Measurements from ENCODE around the gene OSBPL10.
"Not testable (repeated sequence)": the region's sequence is repeated elsewhere in the genome, so short reads cannot be mapped to it uniquely, and the experiment has no call there.

OSBPL10 gene

GRCh38 chr3:31802981-31803740, 177.9 kb downstream of the OSBPL10 start:
- no peak for DNase-seq

GRCh38 chr3:31800436-31800835, 180.6 kb downstream of the OSBPL10 start:
- no peak for DNase-seq

DNA sequence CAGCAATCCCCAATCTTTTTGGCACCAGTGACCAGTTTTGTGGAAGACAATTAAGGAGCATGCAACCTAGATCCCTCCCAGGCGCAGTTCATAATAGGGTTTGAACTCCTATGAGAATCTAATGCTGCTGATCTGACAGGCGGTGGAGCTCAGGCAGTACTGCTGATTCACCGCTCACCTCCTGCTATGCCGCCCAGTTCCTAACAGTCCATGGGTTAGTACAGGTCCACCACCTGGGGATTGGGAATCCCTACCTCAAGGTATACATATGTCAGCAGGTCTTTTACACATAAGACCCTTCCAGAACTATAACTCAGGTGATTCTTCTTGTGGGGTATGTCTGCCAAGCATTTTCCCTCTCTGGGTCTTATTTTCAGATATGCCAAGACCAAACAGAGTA, 182.2 kb downstream of the OSBPL10 start:
- DNase-seq: no peak

DNA sequence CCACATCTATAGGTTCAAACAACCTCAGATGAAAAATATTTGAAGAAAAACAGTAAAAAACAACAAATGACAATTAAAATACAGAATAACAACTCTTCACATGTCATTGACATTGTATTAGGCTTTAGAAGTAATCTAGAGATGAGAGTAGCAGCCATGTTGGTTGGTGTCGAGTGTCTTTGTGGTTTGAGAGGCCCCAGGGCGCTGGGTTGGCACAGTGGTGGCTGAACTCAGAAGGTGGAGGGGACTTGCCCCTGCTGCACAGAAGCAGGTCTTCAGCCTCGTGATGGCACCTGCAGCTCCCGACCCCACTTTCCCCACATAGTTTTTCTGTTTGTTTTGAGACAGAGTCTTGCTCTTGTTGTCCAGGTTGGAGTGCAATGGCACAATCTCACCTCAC, 187.2 kb downstream of the OSBPL10 start:
- DNase-seq: no peak

- no peak for DNase-seq
Observed at GRCh38 chr3:31791090-31791430, 190.0 kb downstream of the OSBPL10 start.

DNA sequence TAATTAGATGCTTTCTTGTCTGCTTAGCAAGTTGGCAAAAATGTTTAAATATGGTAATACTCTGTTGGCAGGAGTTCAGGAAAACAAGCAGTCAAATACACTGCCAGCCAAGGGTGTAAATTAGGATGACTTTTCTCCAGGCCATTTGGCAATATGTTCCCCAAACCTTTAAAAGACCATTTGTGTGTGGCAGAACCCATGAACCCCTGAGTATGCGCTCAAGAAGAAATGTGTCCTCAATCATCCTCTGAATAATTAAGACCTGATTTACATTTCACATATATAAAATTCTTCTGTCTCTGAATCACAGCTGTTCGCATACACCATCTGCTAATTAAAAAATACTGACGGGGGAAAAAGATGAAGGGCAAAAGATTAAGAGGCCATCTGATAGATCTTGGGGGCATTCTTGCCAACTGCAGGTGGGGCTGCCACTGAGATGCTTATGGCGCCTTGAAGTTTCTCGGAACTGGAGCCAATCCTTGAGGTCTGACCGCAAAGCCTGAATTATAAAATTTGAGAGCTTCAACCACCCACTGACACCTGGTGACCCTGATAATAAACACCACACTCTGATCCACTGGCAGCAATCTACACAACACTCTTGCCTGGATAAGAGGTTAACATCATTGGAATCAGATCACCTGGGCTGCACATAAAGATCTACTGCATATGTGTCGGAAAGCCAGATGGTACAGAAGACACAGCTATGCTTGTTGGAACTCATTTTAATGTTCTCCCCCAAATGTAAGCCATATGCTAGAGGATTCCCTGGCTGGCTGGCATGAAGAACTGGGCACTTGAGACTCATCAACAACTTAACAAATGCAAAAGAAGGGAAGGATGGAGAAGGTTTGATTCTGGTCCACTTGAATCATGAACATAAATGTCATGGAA, 190.6 kb downstream of the OSBPL10 start:
- DNase-seq: no peak

- DNase-seq: no peak
Observed at GRCh38 chr3:31789429-31789828, 191.6 kb downstream of the OSBPL10 start.

DNA sequence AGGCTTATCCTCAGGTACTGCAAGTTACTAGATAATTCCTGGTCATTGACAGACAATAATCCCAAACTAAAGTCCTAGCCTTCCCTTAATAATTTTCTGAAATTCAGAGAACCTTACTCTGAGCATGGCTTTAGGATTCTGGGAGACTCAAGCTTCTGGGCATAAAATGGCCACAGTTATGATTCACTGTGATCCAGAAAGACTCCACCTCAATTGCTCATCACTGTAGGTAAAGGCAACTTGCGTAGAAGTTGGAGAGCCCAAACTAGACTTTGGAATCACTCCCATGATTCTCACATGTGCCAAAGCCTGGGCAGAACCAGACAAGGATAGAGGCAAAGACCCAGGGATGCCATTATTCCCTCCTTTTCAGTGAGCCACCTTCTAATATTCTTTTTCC, 195.3 kb downstream of the OSBPL10 start:
- no peak for DNase-seq

- DNase-seq: no peak
Observed at GRCh38 chr3:31785286-31785685, 195.8 kb downstream of the OSBPL10 start.

- DNase-seq: not testable (repeated sequence)
Observed at GRCh38 chr3:31783851-31784250, 197.2 kb downstream of the OSBPL10 start.

GRCh38 chr3:31782306-31782705, 198.8 kb downstream of the OSBPL10 start:
- not testable (repeated sequence) for DNase-seq

DNA sequence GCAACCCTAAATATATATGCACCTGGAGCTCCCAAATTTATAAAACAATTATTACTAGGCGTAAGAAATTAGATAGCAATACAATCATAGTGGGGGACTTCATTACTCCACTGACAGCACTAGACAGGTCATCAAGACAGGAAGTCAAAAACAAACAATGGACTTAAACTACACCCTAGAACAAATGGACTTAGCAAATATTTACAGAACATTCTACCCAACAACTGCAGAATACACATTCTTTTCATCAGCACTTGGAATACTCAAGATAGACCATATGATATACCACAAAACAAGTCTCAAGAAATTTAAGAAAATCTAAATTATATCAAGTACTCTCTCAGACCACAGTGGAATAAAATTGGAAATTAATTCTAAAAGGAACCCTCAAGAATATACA, 201.5 kb downstream of the OSBPL10 start:
- DNase-seq: no peak

DNA sequence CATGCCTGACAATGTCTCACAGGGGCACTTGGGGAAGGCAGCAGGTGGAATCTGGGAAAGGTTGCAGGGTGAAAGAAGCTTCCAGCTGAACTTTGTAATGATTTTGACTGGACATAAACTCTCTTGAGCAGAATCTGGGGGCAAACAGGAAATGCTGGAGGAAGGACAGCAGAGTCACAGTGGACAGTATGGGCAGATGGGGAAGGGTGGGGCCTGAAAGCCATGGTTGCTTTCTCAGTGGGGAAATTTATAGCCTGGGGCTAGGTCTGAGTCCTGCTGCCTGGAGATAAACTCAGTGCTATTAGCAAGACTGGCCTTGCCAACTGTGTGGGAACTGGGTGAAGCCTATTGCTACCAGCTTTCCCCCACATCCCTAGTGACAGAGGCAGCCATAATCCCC, 203.2 kb downstream of the OSBPL10 start:
- no peak for DNase-seq

- no peak for DNase-seq
Observed at GRCh38 chr3:31777092-31777491, 204.0 kb downstream of the OSBPL10 start.

- no peak for DNase-seq
Observed at GRCh38 chr3:31776016-31776415, 205.0 kb downstream of the OSBPL10 start.

GRCh38 chr3:31775383-31775782, 205.7 kb downstream of the OSBPL10 start:
- DNase-seq: no peak

GRCh38 chr3:31772758-31773473, 208.1 kb downstream of the OSBPL10 start:
- no peak for DNase-seq

DNA sequence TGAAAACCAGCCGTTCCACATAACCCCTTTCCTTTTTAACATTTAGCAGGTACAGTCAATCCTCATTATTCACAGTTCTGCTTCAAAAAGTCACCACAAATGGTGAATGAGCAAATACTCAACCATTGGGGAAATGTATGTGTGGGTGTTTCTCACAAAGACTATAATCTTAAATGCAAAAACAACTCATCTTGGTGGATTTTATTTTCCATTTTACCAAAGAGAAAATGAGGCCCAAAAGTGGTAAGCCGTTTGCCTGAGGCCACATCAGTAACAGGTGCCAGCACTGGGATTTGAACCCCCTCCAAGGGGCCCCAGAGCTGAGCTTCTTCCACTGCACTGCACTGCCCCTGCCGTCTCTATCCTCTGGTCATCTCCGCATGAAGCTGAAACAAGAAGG, 208.8 kb downstream of the OSBPL10 start:
- DNase-seq: no peak

- DNase-seq: no peak
Observed at GRCh38 chr3:31770822-31771326, 210.2 kb downstream of the OSBPL10 start.

DNA sequence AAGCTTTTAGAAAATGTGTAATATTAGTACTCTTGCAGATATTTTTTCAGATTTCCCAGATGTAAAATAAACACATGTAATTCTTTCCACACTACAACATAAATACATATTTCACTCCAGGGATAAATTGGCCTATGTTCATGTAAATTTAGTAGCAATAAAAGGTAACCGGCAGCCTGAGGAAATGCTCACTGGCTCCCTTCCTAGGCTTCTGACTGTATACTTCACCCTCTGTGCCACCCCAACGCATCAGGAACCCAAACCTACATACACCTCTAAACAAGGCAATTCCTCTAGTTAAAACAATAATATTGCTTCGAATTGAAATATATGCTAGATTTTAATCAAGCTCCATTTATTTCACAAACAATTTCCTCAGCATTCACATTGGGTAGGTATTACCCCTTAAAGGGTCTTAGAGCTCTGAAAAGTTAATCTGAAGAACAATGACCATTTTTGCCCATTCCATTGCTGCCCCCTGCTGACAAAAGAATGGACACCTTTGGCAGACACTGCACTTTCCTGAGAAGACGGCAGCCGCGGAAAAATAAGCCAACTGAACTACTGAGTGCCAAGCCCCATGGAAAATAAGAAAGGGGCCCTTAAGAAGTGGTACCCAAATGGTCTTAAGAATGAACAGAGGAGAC, 212.5 kb downstream of the OSBPL10 start:
- peak; percentile 53 for DNase-seq

DNA sequence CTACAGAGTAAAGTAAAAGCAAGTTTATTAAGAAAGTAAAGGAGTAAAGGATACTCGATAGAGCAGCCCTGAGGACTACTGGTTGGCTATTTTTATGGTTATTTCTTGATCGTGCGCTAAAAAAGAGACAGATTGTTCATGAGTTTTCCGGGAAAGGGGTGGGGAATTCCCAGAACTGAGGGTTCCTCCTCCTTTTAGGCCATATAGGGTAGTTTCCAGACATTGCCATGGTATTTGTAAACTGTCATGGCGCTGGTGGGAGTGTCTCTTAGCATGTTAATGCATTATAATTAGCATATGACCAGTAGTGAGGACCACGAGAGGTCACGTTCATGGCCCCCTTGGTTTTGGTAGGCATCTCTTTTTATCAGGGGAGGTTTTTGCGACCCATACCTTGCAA, 213.1 kb downstream of the OSBPL10 start:
- no peak for DNase-seq

DNA sequence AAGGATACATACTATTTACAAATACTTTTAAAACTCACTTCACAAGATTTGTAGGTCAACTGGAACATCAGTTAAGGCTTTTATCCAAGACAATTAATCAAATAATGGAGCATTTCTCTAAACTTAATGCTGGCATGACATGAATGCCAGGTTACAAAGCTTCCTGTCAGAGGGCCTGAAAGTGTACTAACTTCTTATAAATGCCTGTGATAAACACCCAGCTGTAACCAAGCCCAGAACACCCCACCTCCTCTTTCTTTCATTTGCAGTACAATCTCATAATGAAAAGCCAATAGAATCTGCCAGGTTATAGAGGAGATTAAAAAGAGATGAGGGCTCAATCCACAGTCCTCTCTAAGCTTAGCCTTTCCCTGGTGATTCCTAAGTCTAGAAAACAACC, 214.4 kb downstream of the OSBPL10 start:
- no peak for DNase-seq

GRCh38 chr3:31765871-31766270, 215.2 kb downstream of the OSBPL10 start:
- no peak for DNase-seq
